ENCODE results near the gene SLC25A39. TPM values are rescaled to one million over a fixed set of nuclear protein-coding genes. Genes with fewer than 3 reads are reported as not detected.

Gene SLC25A39
- total RNA-seq, 1 donor from 2014 or later, result 76.8 TPM

- Histone ChIP-seq H3K4me1 (peaks cover 19% of the 10 kb centered on the region), H3K4me3 (no peak overlapping the region), H3K27ac (no peak overlapping the region), H3K27me3 (peaks cover 15% of the 10 kb centered on the region), H3K9me3 (no peaks in the 10 kb centered on the region), H3K36me3 (no peaks in the 10 kb centered on the region)
- intact Hi-C loops (cut with DNase I), result no loop called here
- no peak for TF ChIP-seq CTCF (IDR thresholded peaks at IDR 0.05)
- DNase-seq, result no peak
- ATAC-seq, result no peak
Observed at GRCh38 chr17:44304651-44305050, 20.0 kb downstream of the SLC25A39 start.

GRCh38 chr17:44297975-44298374, 26.6 kb downstream of the SLC25A39 start:
- TF ChIP-seq CTCF (IDR thresholded peaks at IDR 0.05), result no peak
- H3K4me3 ChIP-seq, result no peak overlapping the region
- no peak for ATAC-seq
- no peaks in the 10 kb centered on the region for H3K4me1 ChIP-seq
- DNase-seq, result no peak
- no peaks in the 10 kb centered on the region for H3K27me3 ChIP-seq
- no peak overlapping the region for H3K27ac ChIP-seq
- intact Hi-C loops (cut with DNase I), result no loop called here
- H3K36me3 ChIP-seq, result no peaks in the 10 kb centered on the region
- no peaks in the 10 kb centered on the region for H3K9me3 ChIP-seq

GRCh38 chr17:44293509-44294226, 31.0 kb downstream of the SLC25A39 start:
- H3K36me3 ChIP-seq, result no peaks in the 10 kb centered on the region
- no peak for DNase-seq
- intact Hi-C loops (cut with DNase I), result no loop called here

GRCh38 chr17:44287651-44288050, 37.0 kb downstream of the SLC25A39 start:
- H3K4me3 ChIP-seq, result no peak overlapping the region
- H3K9me3 ChIP-seq, result no peaks in the 10 kb centered on the region
- no peaks in the 10 kb centered on the region for H3K27me3 ChIP-seq
- DNase-seq (no peak), ATAC-seq (no peak)
- TF ChIP-seq CTCF (IDR thresholded peaks at IDR 0.05), result no peak
- intact Hi-C loops (cut with DNase I), result no loop called here
- H3K4me1 ChIP-seq, result no peaks in the 10 kb centered on the region
- no peaks in the 10 kb centered on the region for H3K36me3 ChIP-seq
- H3K27ac ChIP-seq, result no peak overlapping the region

More at GRCh38 chr17:44293509-44294226, 31.0 kb downstream of the SLC25A39 start:
- no peaks in the 10 kb centered on the region for H3K9me3 ChIP-seq
- H3K27me3 ChIP-seq, result no peaks in the 10 kb centered on the region
- ATAC-seq, result no peak
- no peak overlapping the region for H3K27ac ChIP-seq
- H3K4me1 ChIP-seq, result no peaks in the 10 kb centered on the region
- H3K4me3 ChIP-seq, result no peak overlapping the region
- TF ChIP-seq CTCF (IDR thresholded peaks at IDR 0.05), result no peak

GRCh38 chr17:44284024-44284400, 40.6 kb downstream of the SLC25A39 start:
- H3K9me3 ChIP-seq, result no peaks in the 10 kb centered on the region
- H3K4me1 ChIP-seq, result peaks cover 17% of the 10 kb centered on the region
- no peaks in the 10 kb centered on the region for H3K36me3 ChIP-seq

More at GRCh38 chr17:44284024-44284400, 40.6 kb downstream of the SLC25A39 start:
- TF ChIP-seq CTCF (IDR thresholded peaks at IDR 0.05), result no peak
- H3K4me3 ChIP-seq, result no peak overlapping the region
- no peak overlapping the region for H3K27ac ChIP-seq
- intact Hi-C loops (cut with DNase I), result no loop called here
- ATAC-seq (no peak), DNase-seq (no peak)
- no peaks in the 10 kb centered on the region for H3K27me3 ChIP-seq

Measured in upper lobe of right lung (tissue), 1 donor.